Stomach smooth muscle (tissue), 2 donors: ENCODE results near the gene ALDH1A1.

ENCODE experiments used
- H3K27ac ChIP-seq: one replicate; pipeline ENCODE4 v1.7.0; 2013; ENCODE audit warnings: mild to moderate bottlenecking, low read length, inconsistent platforms
- H3K27me3 ChIP-seq, 2 donors: one replicate each; pipeline ENCODE4 v1.7.0; 2013; ENCODE audit warnings: low read length in 2 of 2; ENCODE audit not compliant: insufficient read depth in 2 of 2, control insufficient read depth in 1 of 2
- H3K36me3 ChIP-seq, 2 donors: one replicate each; pipeline ENCODE4 v1.7.0; 2013; ENCODE audit warnings: low read length in 2 of 2; ENCODE audit not compliant: control insufficient read depth in 2 of 2, insufficient read depth in 2 of 2
- H3K4me1 ChIP-seq: one replicate; pipeline ENCODE4 v1.7.0; 2013; ENCODE audit warnings: low read length; ENCODE audit not compliant: control insufficient read depth, insufficient read depth
- H3K4me3 ChIP-seq, 2 donors: one replicate each; pipeline ENCODE4 v1.7.0; 2013; ENCODE audit warnings: low read length in 2 of 2
- H3K9ac ChIP-seq, 2 donors: one replicate each; pipeline ENCODE4 v1.7.0; 2013; ENCODE audit warnings: low read length in 2 of 2, mild to moderate bottlenecking in 1 of 2
- H3K9me3 ChIP-seq, 2 donors: one replicate each; pipeline ENCODE4 v1.7.0; 2013; ENCODE audit warnings: low read length in 2 of 2; ENCODE audit not compliant: control insufficient read depth in 2 of 2
- donor health status: healthy.
- donor health status: Pancreatic carcinoma.

ALDH1A1 gene

DNA sequence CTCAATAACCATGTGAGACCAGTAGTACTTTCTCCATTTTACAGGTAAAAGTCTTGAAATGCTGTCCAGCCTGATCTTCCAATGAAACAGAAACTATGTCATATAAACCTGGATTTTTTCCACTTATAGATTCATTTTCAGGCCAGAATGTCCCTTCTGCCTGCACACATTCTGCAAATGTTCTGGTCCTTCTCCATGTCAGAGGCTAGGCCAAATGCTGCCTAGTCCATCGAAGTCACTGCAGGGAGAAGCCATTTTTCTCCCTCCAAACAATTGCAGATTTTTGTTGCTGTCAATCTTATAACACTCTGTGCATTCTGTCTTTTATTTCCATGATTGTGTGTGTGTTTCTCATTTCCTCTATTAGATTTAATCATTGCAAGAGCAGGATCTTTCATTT lies 59.4 kb downstream of the ALDH1A1 start:
- no peak overlapping the region for H3K9ac ChIP-seq

DNA sequence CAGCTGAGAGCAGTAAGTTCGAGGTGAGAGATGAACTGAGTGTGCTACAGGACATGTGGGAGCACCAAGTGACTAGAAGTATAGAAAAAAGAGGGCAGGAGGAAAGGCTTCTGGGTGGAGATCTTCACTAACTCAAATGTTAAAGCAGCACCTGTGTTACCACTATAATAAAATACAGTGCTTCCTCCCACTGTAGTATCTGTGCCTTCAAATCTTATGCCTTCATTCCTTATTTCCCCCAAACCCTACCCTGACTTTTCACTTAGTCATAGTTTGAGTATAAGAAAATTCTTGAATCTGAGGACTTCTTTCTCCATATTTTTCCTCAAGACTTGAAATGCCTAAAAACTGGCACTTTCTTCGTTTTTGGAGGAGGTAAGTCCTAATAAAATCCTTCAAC lies 61.8 kb downstream of the ALDH1A1 start:
- Histone ChIP-seq H3K4me1 (no peaks in the 10 kb centered on the region), H3K9me3 (no peaks in the 10 kb centered on the region), H3K4me3 (no peak overlapping the region), H3K27ac (no peak overlapping the region), H3K9ac (no peak overlapping the region), H3K27me3 (no peaks in the 10 kb centered on the region), H3K36me3 (no peaks in the 10 kb centered on the region)

More for the DNA sequence above, 59.4 kb downstream of the ALDH1A1 start:
- Histone ChIP-seq H3K27ac (no peak overlapping the region), H3K4me3 (no peak overlapping the region), H3K36me3 (no peaks in the 10 kb centered on the region), H3K27me3 (no peaks in the 10 kb centered on the region), H3K4me1 (no peaks in the 10 kb centered on the region), H3K9me3 (no peaks in the 10 kb centered on the region)

DNA sequence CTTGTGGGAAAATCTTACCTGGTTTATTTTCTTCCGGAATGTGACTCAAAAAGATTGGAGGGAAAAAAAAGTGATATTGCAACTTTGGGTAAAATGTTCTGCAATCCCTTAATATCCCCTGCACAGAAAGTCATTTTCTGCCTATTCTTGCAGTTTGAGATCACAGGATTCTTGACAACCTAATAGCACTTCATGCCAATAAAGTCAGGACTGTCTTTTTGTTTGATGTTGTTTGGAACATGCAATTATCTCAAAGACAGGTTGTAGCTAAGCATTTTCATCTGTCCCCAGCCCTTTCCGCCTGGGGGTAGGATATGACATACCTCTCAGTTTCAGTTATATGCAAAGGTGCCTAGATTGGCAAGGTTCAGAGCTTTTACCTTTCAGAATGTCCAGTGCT lies 63.9 kb downstream of the ALDH1A1 start:
- H3K4me3 ChIP-seq: no peak overlapping the region
- H3K9me3 ChIP-seq: no peaks in the 10 kb centered on the region
- H3K4me1 ChIP-seq: no peaks in the 10 kb centered on the region
- no peaks in the 10 kb centered on the region for H3K27me3 ChIP-seq
- no peaks in the 10 kb centered on the region for H3K36me3 ChIP-seq
- no peak overlapping the region for H3K27ac ChIP-seq
- no peak overlapping the region for H3K9ac ChIP-seq

DNA sequence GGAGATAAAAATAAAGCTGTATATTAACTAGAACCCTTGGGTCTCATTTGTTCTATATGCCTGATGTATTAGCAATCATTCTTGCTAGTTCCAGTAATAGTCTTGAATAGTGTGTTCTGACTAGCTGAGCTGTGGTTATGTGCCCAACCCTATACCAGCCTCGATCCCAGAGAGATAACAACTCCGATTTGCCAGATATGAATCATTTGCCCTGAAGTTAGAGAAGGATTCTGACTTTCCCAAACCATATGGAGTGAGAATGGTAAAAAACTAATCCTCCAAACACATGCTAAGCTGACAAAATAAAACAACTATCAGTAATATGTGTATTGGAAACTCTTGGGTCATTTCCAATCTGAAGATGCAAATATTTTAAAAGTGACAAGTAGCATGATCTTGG lies 64.8 kb downstream of the ALDH1A1 start:
- Histone ChIP-seq H3K36me3 (no peaks in the 10 kb centered on the region), H3K4me3 (no peak overlapping the region), H3K27ac (no peak overlapping the region), H3K9me3 (no peaks in the 10 kb centered on the region), H3K9ac (no peak overlapping the region), H3K27me3 (no peaks in the 10 kb centered on the region), H3K4me1 (no peaks in the 10 kb centered on the region)

GRCh38 chr9:72886386-72886785 lies 66.5 kb downstream of the ALDH1A1 start:
- Histone ChIP-seq H3K9ac (no peak overlapping the region), H3K36me3 (no peaks in the 10 kb centered on the region), H3K9me3 (no peaks in the 10 kb centered on the region), H3K4me1 (peaks cover 5% of the 10 kb centered on the region), H3K27me3 (no peaks in the 10 kb centered on the region), H3K27ac (no peak overlapping the region), H3K4me3 (no peak overlapping the region)

- Histone ChIP-seq H3K27me3 (no peaks in the 10 kb centered on the region), H3K27ac (no peak overlapping the region), H3K9ac (no peak overlapping the region), H3K9me3 (no peaks in the 10 kb centered on the region), H3K4me1 (peaks cover 5% of the 10 kb centered on the region), H3K36me3 (no peaks in the 10 kb centered on the region), H3K4me3 (no peak overlapping the region)
Measured at GRCh38 chr9:72884508-72884907, 68.3 kb downstream of the ALDH1A1 start.

DNA sequence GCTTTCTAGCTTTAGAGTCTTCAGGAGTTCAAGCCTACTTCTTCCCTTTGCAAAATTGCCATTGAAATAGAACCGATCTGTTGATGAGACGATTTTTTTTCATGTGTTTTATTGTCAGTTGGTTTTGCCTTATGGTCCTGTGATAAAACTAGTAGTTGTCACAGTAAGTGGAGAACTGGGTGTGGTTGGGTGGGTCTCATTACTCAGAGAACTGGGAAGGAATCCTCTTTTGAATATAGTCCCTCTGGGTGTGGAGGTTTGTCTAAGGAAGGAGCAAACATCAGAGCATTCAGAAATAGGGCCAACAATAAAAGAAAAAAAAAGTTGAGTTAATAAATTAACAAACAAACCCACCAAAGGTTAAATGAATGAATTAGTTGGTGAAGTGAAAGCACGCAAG lies 69.0 kb downstream of the ALDH1A1 start:
- H3K27ac ChIP-seq: no peak overlapping the region

DNA sequence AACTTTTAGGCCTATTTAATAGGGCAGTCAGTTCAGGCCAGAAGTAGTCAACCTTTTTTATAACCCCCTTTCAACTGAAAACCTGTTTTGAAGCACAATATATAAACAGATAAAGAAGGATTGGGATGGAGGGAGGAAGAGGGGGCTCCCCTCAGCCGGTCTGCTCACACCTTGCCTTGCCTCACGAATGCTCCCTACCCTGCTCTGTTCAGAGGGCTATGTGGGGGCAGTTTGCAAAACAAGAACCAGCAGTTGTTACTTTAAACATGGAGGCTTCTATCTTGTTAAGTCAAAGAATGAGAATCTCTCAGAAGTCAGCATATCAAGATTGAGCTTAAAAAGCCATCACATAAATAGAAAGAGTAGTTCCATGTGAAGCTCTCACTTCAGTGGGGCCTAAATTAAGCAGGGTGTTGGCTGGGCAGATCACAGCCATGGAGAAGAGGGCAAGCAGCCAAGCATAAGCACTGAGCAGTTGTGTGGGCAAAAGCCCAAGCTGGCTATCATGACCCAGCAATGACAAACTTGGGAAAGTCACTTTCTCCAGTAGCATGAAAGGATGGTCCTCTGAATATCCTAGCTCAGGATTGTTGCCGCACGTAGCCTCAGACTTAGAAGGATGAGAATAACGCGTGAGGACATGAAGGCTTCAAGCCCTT lies 70.6 kb downstream of the ALDH1A1 start:
- H3K4me3 ChIP-seq: no peak overlapping the region
- no peaks in the 10 kb centered on the region for H3K27me3 ChIP-seq
- H3K27ac ChIP-seq: peak overlapping the region; percentile 42

More for the DNA sequence above, 69.0 kb downstream of the ALDH1A1 start:
- Histone ChIP-seq H3K4me1 (peaks cover 5% of the 10 kb centered on the region), H3K27me3 (no peaks in the 10 kb centered on the region), H3K9ac (no peak overlapping the region), H3K36me3 (no peaks in the 10 kb centered on the region), H3K9me3 (no peaks in the 10 kb centered on the region), H3K4me3 (no peak overlapping the region)

GRCh38 chr9:72880821-72881220 lies 72.0 kb downstream of the ALDH1A1 start:
- Histone ChIP-seq H3K4me3 (no peak overlapping the region), H3K36me3 (no peaks in the 10 kb centered on the region), H3K9me3 (no peaks in the 10 kb centered on the region), H3K9ac (no peak overlapping the region), H3K27ac (no peak overlapping the region), H3K4me1 (peaks cover 5% of the 10 kb centered on the region), H3K27me3 (no peaks in the 10 kb centered on the region)

More for the DNA sequence above, 70.6 kb downstream of the ALDH1A1 start:
- Histone ChIP-seq H3K36me3 (no peaks in the 10 kb centered on the region), H3K9me3 (no peaks in the 10 kb centered on the region), H3K4me1 (peaks cover 5% of the 10 kb centered on the region), H3K9ac (no peak overlapping the region)

GRCh38 chr9:72875221-72875620 lies 77.6 kb downstream of the ALDH1A1 start:
- H3K27me3 ChIP-seq: no peaks in the 10 kb centered on the region
- no peak overlapping the region for H3K4me3 ChIP-seq
- no peak overlapping the region for H3K9ac ChIP-seq
- H3K36me3 ChIP-seq: no peaks in the 10 kb centered on the region
- no peaks in the 10 kb centered on the region for H3K9me3 ChIP-seq
- no peaks in the 10 kb centered on the region for H3K4me1 ChIP-seq
- H3K27ac ChIP-seq: no peak overlapping the region

DNA sequence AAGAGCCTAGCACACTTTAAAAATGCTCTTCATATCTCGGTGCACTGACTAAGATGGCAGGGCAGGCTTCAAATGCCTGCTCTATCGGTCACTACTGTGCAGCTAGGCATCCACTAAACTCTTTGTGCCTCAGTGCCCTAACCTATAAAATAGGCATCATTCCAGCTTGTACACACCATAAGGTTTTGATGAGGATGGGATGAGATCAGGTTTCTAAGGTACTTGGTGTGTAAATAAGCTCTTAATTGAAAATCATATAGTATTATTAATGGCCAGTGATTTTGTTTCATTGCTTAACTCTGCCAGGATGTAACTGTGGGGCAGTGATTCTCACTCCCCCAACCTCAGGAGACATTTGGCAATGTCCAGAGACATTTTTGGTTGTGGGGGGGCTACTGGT lies 78.5 kb downstream of the ALDH1A1 start:
- Histone ChIP-seq H3K27me3 (no peaks in the 10 kb centered on the region), H3K4me1 (no peaks in the 10 kb centered on the region), H3K9ac (no peak overlapping the region), H3K27ac (no peak overlapping the region), H3K9me3 (no peaks in the 10 kb centered on the region), H3K36me3 (no peaks in the 10 kb centered on the region), H3K4me3 (no peak overlapping the region)
